HUES48 (cell line): ENCODE data around the gene XPNPEP2.
A peak's percentile ranks its signal among the peaks of the same experiment; 100 is the strongest.
"Not testable (repeated sequence)": the region's sequence is repeated elsewhere in the genome, so short reads cannot be mapped to it uniquely, and the experiment has no call there.

ENCODE experiments used
- H3K27ac ChIP-seq: one replicate; pipeline ENCODE4 v1.7.0; 2013; ENCODE audit warnings: low read depth, low read length, inconsistent platforms
- H3K27me3 ChIP-seq: 2 replicates; pipeline ENCODE4 v1.6.1; 2013; ENCODE audit warnings: mild to moderate bottlenecking, low read length; ENCODE audit not compliant: control insufficient read depth, insufficient read depth
- H3K36me3 ChIP-seq: 2 replicates; pipeline ENCODE4 v1.6.1; 2013; ENCODE audit warnings: low read length; ENCODE audit not compliant: control insufficient read depth, insufficient read depth
- H3K4me1 ChIP-seq: 2 replicates; pipeline ENCODE4 v1.6.1; 2013; ENCODE audit warnings: mild to moderate bottlenecking, low read length; ENCODE audit not compliant: control insufficient read depth, insufficient read depth
- H3K4me3 ChIP-seq: 2 replicates; pipeline ENCODE4 v1.5.1; 2013; ENCODE audit warnings: mild to moderate bottlenecking, low read depth, low read length
- H3K9ac ChIP-seq: 2 replicates; pipeline ENCODE4 v1.6.1; 2013; ENCODE audit warnings: mild to moderate bottlenecking, low read depth, low read length, moderate library complexity
- H3K9me3 ChIP-seq: 2 replicates; pipeline ENCODE4 v1.6.1; 2013; ENCODE audit warnings: low read length; ENCODE audit not compliant: control insufficient read depth, insufficient read depth

Gene XPNPEP2

GRCh38 chrX:129736491-129736890 lies 2.3 kb upstream of the XPNPEP2 start:
- H3K9ac ChIP-seq: no peak overlapping the region
- no peak overlapping the region for H3K27ac ChIP-seq
- peaks cover 17% of the 10 kb centered on the region for H3K27me3 ChIP-seq
- H3K4me1 ChIP-seq: peaks cover 14% of the 10 kb centered on the region; the same call in 1 of the 2 replicates
- H3K36me3 ChIP-seq: no peaks in the 10 kb centered on the region
- no peaks in the 10 kb centered on the region for H3K9me3 ChIP-seq
- no peak overlapping the region for H3K4me3 ChIP-seq

GRCh38 chrX:129737916-129738315 lies 863 bp upstream of the XPNPEP2 start:
- Histone ChIP-seq H3K27ac (no peak overlapping the region), H3K9ac (no peak overlapping the region), H3K9me3 (no peaks in the 10 kb centered on the region), H3K36me3 (no peaks in the 10 kb centered on the region), H3K27me3 (peaks cover 17% of the 10 kb centered on the region), H3K4me1 (peaks cover 18% of the 10 kb centered on the region; the same call in 1 of the 2 replicates), H3K4me3 (no peak overlapping the region)

GRCh38 chrX:129739578-129739977 lies 799 bp downstream of the XPNPEP2 start:
- Histone ChIP-seq H3K4me3 (no peak overlapping the region), H3K36me3 (no peaks in the 10 kb centered on the region), H3K27me3 (peaks cover 23% of the 10 kb centered on the region), H3K9ac (0 out of 2 replicates have a peak overlapping the region, but pooled peaks have one; percentile 17), H3K27ac (no peak overlapping the region), H3K9me3 (no peaks in the 10 kb centered on the region), H3K4me1 (peaks cover 18% of the 10 kb centered on the region; the same call in 1 of the 2 replicates)

DNA sequence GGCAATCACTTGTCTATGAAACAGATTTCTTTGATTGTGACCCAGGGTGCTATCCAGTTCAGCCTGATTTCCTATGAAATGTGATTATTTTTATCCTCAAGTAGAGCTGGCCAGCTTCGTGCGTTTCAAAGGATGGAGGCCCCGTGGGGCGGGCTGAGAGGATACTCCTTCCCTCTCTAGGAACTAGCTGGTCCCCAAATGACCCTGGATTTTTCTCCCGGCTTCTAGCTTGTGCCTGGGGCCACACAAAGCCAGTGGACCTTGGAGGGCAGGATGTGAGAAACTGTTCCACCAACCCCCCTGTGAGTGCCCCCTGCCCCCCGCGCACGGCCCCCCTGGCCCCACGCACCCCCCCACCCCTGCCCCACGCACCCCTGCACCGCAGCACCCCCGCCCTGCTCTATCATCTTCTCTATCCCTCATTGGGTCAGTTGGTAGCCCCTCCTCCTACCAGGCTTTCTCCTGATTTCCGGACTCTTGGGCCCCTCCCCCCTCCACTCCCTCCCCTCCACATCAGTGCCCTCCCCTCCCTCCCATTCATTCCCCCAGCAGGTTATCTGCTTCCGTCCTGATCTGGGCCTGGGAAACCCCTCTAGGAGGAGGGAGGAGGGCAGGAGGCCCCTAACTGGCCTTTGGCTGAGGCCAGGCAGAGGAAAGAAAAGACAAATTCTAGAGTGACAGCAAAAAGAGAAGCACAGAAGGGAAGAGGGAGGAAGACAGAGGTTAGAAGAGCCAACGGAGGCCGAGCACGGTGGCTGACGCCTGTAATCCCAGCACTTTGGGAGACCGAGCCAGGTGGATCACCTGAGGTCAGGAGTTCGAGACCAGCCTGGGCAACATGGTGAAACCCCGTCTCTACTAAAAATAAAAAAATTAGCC lies 3.3 kb downstream of the XPNPEP2 start:
- peaks cover 15% of the 10 kb centered on the region for H3K27me3 ChIP-seq
- H3K36me3 ChIP-seq: no peaks in the 10 kb centered on the region
- no peak overlapping the region; the same call in 1 of the 2 replicates for H3K4me3 ChIP-seq
- H3K4me1 ChIP-seq: peaks cover 18% of the 10 kb centered on the region; the same call in 1 of the 2 replicates
- no peaks in the 10 kb centered on the region for H3K9me3 ChIP-seq
- H3K27ac ChIP-seq: no peak overlapping the region
- no peak overlapping the region for H3K9ac ChIP-seq

DNA sequence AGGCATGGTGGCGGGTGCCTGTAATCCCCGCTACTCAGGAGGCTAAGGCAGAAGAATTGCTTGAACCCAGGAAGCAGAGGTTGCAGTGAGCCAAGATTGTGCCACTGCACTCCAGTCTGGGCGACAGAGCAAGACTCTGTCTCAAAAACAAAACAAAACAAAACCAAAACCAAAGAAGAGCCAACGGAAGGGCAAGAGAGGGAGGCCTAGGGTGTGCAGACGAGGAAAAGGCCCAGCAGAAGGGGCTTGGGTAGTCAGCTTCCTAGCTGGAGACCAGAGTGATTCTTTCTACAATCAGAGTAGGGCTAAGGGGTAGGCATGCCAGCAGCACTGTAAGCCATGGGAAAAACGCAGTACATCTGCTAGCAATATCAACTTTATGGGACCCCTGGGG lies 4.0 kb downstream of the XPNPEP2 start:
- Histone ChIP-seq H3K4me1 (peaks cover 22% of the 10 kb centered on the region), H3K27me3 (peaks cover 18% of the 10 kb centered on the region)
- not testable (repeated sequence) for H3K27ac ChIP-seq, H3K9me3 ChIP-seq, H3K4me3 ChIP-seq, H3K9ac ChIP-seq, H3K36me3 ChIP-seq

DNA sequence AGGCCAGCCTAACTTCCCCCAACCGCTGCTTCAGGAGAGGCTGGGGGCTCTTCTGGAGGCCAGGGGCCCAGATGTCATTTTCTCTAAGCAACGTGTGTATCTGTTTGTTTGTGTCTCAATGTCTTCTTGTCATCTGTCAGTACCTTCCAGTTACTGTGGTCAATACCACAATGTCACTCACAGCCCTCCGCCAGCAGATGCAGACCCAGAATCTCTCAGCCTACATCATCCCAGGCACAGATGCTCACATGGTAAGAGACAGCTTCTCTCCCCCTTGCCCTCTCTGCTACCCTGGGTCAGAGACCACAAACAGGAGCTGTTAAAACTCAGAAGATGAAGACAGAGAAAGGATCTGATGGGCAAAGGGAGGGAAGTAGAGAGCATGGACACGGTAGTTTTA lies 5.0 kb downstream of the XPNPEP2 start:
- Histone ChIP-seq H3K27ac (no peak overlapping the region), H3K9ac (no peak overlapping the region)

DNA sequence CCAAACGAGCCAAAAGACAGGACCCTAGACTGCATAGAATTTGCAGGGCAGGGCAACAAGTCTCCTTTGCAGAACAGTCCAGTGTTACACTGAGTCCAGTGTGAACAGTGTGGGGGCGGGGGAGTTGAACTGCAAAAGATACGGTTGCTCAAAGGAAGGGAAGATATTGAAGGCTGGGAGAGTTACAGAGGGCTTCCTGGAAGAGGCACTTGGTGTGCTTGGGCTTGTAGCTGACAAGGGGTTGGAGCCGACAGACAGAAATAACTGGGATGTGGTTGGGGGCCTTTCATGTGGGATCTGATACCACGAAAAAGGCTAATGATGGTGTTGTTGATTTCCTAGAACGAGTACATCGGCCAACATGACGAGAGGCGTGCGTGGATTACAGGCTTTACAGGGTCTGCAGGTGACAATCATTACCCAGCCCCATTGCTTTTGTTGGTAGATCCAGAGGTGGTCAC lies 6.1 kb downstream of the XPNPEP2 start:
- peaks cover 16% of the 10 kb centered on the region for H3K4me1 ChIP-seq

More for the DNA sequence above, 5.0 kb downstream of the XPNPEP2 start:
- Histone ChIP-seq H3K27me3 (peaks cover 19% of the 10 kb centered on the region), H3K4me3 (no peak overlapping the region), H3K4me1 (peaks cover 26% of the 10 kb centered on the region), H3K36me3 (no peaks in the 10 kb centered on the region), H3K9me3 (no peaks in the 10 kb centered on the region)

DNA sequence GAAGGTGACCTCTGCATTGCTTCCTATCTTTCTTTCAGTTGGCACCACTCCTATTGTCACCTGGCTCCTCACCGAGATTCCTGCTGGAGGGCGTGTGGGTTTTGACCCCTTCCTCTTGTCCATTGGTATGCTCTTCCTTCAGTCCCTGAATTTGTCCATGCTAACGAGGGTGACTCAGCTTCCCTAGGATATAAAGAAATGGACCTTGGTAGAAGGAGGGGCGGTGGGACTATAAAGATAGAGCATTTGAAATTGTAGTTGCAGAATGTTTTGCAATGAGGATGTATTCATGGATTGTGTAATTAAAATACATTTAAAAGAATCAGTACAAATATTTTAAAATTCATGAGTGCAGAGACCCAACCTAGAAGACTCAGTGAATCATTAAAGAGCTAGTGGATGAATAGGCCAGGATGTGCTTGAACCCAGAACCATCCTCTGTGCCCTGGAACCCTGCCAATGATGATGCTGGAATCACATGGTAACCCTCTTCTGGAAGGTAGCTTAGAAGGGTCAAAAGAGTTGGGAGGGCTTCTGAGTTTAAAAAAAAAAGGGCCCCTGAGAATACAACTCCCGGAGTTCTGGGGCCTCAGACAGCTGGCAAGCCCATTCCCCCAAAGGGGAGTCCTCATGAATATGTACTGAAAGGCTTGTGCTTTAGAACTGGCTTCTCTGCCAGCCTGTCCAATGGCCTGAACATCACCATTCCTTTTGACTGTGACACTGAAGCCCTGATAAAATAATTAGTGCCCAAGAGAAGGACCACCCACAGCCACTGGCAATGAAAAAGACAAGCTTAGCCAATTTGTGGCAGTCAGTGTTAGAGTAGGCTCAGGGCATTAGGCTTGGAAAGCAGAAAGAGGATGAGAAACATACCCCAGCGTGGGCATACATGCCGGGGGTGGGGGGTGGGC lies 8.0 kb downstream of the XPNPEP2 start:
- Histone ChIP-seq H3K27me3 (peaks cover 19% of the 10 kb centered on the region), H3K9me3 (no peaks in the 10 kb centered on the region), H3K4me3 (no peak overlapping the region), H3K36me3 (no peaks in the 10 kb centered on the region), H3K9ac (no peak overlapping the region), H3K27ac (no peak overlapping the region), H3K4me1 (peaks cover 12% of the 10 kb centered on the region)

More for the DNA sequence above, 6.1 kb downstream of the XPNPEP2 start:
- Histone ChIP-seq H3K9me3 (no peaks in the 10 kb centered on the region), H3K4me3 (no peak overlapping the region), H3K36me3 (no peaks in the 10 kb centered on the region), H3K9ac (no peak overlapping the region), H3K27me3 (peaks cover 19% of the 10 kb centered on the region), H3K27ac (no peak overlapping the region)

GRCh38 chrX:129747533-129747932 lies 8.8 kb downstream of the XPNPEP2 start:
- H3K9ac ChIP-seq: no peak overlapping the region
- H3K4me3 ChIP-seq: no peak overlapping the region
- H3K27ac ChIP-seq: no peak overlapping the region
- H3K27me3 ChIP-seq: peaks cover 19% of the 10 kb centered on the region
- H3K36me3 ChIP-seq: no peaks in the 10 kb centered on the region
- H3K9me3 ChIP-seq: no peaks in the 10 kb centered on the region
- H3K4me1 ChIP-seq: peaks cover 12% of the 10 kb centered on the region

GRCh38 chrX:129748305-129748704 lies 9.5 kb downstream of the XPNPEP2 start:
- H3K27me3 ChIP-seq: peaks cover 22% of the 10 kb centered on the region
- H3K36me3 ChIP-seq: no peaks in the 10 kb centered on the region
- H3K27ac ChIP-seq: no peak overlapping the region
- no peak overlapping the region for H3K9ac ChIP-seq
- H3K4me3 ChIP-seq: no peak overlapping the region
- peaks cover 12% of the 10 kb centered on the region for H3K4me1 ChIP-seq
- no peaks in the 10 kb centered on the region for H3K9me3 ChIP-seq
